NCI-H82 treated with DMSO at 0.1 percent for 48 hours (cell line): ENCODE measurements around the gene UBR3.
"Not testable (repeated sequence)": the region's sequence is repeated elsewhere in the genome, so short reads cannot be mapped to it uniquely, and the experiment has no call there.

Experiments used
- DNase-seq: peaks from one replicate; lab custom pipeline; 2025; ENCODE audit not compliant: unreplicated experiment; lab: John Stamatoyannopoulos, UW

Gene UBR3

DNA sequence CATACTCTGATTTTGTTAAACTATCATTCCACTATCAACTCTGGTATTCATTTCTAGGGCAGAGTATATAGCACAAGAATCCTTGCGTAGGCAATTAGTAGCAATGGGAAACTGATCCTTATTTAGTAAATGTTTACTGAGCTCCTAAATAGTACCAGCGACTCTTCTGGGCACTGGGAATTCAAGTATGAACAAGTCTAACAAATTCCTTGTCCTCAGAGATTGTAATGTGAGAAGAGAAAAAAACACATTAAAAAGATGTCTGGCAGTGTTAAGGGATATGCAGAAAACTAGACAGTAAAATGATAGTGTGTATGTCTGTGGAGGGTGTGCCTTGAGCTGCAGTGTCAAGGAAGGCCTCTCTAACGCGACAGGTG lies 3.3 kb upstream of the UBR3 start:
- no peak for DNase-seq

DNA sequence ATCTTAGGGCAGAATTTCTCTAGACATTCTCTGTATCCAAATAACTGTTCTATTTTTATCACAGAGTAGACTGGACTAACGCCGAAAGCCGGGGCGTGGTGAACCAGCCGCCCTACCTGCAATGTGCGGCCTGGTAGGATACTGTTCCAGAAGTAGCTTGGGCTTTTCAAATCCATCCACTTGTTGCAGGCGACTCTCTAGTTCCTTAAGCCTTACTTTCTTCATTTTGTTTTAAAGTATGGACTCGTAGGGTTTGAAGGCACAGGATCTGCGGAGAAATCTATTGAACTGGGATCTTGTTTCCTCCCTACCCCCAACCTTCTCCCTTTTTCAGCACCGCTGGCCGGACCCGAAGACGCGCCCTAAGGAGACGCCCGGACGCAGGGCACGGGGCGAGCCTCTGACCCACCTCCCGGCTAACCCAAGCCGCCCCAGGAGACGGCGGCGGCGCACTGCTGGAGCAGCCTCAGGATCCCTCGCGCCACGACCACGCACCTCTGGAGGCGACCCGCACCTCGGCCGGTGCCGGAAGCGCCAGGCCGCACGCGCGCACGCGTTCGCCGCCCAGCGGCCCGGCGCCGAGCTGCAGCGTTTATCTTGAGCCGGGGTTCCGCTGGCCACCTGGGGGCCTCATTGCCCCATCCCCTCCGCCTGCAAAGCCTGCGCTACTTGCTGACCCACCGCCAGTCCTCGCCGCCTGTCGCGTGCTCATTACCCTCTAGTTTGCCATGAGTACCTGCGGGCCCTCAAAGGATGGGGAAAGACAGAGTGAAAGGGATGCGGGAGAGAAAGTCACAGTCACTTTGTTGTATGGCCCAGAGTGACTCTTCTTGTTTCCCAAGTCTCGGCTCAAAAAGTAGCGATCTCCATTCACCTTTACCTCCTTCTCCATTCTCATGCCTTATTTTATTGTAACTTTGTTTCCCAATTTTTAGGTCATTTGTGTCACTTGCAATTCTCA lies 2.6 kb upstream of the UBR3 start, which contains the start of gene METTL5:
Gene METTL5, minus strand, starts transcription at position 533 of the 961 bp plus-strand sequence. Its CDS starts 308 bp downstream, at position 225.
- peak; percentile 59 for DNase-seq

DNA sequence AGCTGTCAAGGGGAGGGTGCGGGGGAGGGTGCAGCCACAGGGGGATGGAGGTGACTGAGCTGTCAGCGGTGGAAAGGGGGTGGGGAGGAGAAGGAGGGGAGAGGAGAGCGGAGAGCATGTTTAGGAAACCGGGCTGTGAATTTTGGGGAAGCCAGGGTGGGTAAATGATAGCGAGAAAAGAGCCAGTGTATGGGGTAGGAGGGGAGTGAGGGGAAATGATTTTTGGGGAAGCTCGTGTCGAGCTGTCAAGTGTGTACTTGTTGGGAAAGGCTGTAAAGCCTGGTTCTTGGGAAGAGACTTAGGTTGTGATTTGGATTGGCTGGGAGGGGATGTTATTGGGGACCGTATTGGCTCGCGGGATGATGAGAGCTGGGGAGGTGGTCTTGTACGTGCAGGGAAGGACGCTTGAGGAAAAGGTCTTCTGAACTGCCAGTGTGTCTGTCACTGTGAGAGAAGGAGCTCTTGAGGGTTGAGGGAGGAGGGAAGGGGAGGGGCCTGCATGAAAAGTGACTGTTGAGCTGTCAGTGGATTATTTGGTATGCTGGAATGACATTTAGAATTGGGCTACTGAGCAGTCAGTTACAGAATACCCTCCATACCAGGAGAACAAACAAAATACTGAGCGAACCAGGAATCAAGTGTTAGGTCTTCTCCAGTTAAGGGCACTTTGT lies 1.0 kb downstream of the UBR3 start:
- peak; percentile 31 for DNase-seq

DNA sequence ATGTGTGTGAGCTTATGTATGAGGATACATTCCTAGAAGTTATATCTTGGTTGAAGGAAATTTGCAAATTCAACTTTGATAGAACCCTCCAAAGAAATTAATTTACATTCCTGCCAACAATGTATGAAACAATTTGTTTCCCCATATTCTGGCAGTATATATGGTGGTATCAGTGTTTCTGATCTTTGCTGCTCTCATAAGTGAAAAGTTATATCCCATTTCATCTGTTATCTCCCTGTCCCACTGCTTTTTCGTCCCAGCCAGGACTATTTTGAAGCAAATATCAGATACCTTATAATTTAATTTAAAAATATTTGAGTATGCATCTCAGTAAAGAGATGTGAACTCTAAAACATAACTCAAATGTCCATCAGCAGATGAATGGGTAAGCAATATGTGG lies 7.1 kb downstream of the UBR3 start:
- no peak for DNase-seq

DNA sequence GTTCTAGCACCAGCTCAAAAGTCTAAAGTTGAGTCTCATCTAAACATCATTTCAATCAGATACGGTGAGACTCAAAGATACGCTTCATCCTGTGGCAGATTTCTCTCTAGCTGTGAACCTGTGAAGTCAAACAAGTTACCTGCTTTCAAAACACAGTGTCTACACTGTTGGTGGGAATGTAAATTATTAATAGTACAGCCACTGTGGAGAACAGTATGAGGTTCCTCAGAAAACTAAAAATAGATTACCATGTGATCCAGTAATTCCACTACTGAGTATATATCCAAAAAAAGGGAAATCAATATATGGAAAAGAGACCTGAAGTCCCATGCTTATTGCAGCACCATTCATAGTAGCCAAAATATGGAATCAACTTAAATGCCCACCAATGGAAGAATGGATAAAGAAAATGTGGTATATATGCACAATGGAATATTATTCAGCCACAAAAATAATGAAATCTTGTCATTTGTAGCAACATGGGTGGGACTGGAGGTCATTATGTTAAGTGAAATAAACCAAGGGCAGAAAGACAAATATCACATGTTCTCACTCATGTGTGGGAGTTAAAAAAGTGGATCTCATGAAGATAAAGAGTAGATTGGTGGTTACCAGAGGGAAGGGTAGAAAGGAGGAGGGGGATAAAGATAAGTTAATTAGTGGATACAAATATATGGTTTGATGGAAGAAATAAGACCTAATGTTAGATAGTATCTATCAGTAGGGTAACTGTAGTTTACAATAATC lies 11.7 kb downstream of the UBR3 start:
- no peak for DNase-seq

DNA sequence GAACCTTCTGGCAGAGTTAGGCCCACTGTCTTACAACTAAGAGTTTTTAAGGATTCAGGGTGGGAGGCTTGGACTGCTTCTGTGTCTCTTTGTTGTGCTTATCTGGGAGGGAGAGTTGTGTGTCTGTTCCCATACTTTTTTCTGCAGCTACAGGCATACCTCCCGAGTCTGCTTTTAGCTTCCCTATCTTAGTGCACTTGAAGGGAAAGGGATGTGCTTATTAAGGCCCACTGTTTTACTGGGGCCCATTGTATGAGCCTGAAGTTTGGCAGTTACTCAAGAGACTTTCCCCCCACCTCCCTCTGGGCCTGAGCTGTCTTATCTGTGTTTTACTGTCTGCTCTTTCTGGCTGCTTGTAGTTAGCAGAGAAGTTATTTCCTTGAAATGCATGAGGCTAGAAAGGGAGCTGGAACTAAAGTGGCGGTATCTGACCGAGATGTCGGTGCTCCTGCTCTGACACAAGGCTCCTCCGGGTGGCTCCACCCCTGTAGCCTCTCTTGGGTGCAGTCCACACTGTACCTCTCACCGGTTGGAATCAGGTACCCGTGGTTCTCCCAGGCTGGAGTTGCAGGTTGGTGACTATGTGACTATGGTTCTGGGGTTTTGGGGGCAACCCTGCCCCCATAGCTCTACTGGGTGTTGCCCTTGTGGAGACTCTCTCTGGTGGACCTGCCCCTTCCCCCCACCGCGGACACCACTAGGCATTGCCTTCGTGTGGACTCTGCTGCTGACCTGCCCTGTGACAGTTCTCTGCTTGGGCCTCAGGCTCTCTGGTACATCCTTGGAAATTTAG lies 12.9 kb downstream of the UBR3 start:
- DNase-seq = no peak

DNA sequence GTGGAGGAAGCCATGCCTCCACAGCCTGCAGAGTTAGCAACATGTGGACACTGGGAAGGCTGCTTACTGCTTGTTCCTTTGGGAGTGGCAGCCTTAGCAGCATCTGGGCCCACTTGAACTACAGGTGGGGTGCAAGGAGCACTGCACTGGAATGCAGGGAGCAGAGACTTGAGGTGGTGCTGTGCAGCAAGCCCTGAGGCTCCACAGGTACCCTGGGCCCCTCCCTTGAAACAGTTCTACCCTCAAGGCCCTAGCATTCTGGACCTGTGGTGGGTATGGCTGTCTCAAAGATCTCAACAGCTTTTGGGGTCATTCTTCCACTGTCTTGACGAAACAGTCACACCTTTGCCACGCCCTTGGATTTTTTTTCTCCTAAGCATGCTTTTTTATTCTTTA lies 13.5 kb downstream of the UBR3 start:
- no peak for DNase-seq

DNA sequence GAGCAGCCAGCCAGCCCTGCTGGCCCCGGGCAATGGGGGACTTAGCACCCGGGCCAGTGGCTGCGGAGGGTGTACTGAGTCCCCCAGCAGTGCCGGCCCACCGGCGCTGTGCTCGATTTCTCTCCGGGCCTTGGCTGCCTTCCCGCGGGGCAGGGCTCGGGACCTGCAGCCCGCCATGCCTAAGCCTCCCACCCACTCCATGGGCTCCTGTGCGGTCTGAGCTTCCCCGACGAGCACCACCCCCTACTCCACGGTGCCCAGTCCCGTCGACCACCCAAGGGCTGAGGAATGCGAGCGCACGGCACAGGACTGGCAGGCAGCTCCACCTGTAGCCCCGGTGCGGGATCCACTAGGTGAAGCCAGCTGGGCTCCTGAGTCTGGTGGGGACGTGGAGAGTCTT lies 14.4 kb downstream of the UBR3 start:
- not testable (repeated sequence) for DNase-seq

DNA sequence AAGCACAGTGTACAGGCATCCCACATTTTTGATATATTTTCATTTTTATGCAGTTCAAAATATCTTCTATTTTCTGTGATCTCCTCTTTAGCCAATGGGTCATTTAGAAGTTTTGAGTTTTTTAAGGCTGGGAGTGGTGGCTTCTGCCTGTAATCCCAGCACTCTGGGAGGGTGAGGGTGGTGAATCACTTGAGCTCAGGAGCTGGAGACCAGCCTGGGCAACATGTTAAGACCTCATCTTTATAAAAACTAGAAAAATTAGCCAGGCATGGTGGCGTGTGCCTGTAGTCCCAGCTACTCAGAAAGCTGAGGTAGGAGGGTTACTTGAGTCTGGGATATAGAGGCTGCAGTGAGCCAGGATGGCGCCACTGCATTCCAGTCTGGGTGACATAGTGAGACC lies 17.8 kb downstream of the UBR3 start:
- DNase-seq = no peak

DNA sequence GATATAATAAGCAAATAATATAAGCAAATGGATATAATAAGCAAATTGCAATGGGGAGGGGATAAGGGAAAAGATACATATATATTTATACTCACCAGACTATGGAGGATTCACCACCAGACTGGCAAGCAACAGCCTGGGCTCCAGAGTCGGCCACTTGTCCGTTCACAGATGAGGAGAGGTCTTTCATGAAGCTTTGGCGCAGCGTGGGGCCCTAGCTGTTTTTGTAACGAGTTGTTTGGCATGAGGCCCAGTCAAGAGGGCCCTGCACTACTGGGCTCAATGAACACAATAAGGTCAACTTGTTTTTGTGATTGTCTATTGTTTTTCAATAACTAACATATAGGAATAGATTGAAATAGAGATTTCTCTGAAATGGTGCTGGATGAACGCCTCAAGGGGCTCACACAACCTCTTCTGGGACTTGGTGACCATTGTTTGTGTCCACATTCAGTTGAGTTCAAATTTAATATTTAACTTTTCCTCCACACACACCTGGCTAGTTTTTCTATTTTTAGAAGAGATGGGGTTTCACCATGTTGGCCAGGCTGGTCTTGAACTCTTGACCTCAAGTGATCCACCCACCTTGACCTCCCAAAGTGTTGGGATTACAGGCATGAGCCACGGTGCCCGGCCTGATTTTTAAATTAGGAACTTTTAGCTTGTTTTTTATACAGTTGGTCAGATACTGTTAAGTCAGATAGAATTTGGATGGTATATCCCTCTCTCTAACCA lies 21.9 kb downstream of the UBR3 start:
- DNase-seq = not testable (repeated sequence)

DNA sequence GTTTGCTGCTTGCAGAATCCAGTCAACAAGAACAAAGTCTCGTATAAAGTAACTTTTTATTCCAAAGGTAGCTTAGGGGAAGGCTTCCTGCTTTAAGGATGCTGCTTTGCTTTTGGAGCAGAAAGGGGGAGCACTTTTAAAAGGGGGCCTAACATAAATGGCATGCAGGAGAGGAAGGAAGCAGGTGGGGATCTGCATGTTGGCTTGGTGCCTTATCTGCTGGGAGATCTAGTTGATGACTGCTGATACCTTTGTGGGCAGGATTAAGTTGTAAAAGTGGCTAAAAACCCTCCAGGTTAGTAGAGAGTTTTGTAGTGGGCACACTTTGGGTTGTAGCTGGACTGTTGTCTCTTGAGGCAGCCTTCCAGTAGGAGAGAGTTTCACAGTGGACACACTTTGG lies 22.5 kb downstream of the UBR3 start:
- no peak for DNase-seq

DNA sequence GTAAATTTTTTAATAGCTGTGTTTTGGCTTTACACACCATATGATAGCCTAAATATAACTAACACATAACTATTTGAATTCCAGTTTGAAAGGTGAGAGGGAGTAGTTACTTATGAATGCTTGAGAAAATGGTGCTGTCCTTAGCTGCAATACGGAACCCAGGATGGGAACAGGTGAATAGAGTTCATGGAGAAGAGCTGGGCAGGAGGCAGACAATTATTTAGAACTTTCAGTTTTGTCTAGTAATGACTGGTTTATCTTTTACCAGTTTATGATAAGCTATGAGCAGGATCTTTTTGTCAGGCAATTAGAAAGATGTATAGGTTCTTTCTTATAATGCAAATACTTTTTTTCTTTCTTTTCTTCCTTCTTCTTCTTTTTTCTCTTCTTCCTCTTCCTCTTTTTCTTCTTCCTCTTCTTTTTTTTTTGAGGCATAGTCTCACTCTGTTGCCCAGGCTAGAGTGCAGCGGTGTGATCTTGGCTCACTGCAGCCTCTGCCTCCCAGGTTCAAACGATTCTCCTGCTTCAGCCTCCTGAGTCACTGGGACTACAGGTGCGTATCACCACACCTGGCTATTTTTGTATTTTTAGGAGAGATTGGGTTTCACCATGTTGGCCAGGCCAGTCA lies 25.9 kb downstream of the UBR3 start:
- no peak for DNase-seq

DNA sequence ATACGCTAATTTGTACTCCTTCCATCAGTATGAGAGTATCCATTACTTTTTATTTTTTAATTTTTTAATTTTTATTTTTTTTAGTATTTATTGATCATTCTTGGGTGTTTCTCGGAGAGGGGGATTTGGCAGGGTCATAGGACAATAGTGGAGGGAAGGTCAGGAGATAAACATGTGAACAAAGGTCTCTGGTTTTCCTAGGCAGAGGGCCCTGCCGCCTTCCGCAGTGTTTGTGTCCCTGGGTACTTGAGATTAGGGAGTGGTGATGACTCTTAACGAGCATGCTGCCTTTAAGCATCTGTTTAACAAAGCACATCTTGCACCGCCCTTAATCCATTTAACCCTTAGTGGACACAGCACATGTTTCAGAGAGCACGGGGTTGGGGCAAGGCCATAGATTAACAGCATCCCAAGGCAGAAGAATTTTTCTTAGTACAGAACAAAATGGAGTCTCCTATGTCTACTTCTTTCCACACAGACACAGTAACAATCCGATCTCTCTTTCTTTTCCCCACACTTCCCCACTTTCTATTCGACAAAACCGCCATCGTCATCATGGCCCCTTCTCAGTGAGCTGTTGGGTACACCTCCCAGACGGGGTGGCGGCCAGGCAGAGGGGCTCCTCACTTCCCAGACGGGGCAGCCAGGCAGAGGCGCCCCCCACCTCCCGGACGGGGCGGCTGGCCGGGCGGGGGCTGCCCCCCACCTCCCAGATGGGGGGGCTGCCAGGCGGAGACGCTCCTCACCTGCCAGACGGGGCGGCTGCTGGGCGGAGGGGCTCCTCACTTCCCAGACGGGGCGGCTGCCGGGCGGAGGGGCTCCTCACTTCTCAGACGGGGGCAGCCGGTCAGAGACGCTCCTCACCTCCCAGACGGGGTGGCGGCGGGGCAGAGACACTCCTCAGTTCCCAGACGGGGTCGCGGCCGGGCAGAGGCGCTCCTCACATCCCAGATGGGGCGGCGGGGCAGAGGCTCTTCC lies 28.3 kb downstream of the UBR3 start:
- not testable (repeated sequence) for DNase-seq

DNA sequence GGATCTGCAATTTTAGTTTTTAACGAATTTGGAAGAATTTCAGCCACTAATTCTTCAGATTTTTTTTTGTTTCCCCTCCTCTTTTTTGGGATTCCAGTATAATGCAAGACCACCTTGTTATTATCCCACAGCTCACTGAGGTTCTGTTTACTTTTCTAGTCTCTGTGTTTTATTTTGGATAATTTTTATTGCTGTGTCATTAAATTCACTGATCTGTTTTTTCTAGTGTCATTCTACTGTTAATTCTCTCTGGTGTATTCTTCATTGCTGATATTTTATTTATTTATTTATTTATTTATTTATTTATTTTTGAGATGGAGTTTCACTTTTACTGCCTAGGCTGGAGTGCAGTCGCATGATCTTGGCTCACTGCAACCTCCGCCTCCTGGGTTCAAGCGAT lies 32.2 kb downstream of the UBR3 start:
- DNase-seq = no peak

DNA sequence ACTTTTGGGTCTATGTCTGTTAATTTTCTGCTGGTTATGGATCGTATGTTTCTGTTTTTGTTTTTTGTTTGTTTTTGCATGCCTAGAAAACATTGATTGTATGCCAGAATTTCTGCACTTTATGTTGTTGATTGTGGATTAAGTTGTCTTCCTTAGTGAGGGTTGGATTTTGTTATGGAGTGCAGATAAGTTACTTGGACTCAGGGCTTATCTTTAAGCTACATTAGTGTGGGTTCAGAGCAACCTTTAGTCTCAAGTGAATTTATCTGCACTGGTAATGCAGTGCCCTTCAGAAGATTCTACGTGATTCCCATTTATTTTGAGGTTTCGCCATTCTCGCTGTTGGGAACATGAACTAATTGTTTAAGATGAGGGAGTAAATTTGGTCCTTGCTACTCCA lies 32.9 kb downstream of the UBR3 start:
- no peak for DNase-seq

DNA sequence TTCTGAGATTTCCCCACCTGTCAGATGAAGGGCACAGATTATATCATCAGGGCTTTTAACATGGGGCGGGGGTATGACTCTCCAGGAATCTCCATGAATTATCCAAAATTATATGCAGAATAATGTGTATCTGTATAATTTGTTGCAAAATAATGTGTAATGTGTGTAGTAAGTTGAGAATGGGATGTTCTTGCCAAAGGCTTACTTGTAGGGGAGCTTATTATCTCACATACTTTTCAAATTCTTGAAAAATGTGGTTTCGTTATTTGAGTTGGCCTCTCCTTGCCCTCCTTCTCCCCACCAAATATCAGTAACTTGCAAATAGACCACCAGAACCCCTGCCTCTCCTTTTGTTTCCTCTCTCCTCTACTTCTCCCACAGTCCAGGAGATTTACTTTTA lies 35.6 kb downstream of the UBR3 start:
- no peak for DNase-seq

DNA sequence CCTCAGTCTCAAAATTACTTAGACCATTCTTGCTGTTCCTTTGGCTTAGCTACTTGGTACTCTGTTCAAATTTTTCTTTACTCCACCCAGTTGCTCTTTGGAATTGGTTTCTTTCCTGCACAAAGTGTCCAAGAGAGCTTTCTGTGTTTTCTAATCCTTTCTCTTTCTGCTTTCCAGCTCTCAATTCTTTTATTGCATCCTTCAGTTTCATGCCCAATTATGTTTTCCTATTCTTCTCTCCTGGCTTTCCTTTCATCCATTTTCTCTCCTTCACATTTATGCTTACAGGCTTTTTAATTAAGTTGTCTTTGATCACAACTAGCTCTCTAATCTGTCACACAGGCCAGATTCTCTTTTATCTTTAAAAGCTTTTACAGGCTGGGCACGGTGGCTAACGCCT lies 38.2 kb downstream of the UBR3 start:
- DNase-seq = no peak

DNA sequence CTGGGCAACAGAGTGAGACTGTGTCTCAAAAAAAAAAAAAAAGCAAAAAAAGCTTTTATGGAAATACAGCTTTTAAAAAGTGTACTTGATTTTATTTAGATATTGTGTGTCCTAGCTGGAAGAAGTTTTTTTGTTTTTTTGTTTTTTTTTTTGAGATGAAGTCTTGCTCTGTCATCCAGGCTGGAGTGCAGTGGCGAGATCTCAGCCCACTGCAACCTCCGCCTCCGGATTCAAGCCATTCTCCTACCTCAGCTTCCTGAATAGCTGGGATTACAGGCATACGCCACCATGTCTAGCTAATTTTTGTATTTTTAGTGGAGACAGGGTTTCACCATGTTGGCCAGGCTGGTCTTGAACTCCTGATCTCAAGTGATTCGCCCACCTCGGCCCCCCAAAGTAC lies 39.0 kb downstream of the UBR3 start:
- DNase-seq = not testable (repeated sequence)
